NB4 (cell line): ENCODE results near the gene STAG1.

ENCODE experiments used
- MYC ChIP-seq: IDR thresholded peaks from 2 replicates; pipeline ENCODE4 v1.6.1; 2011; ENCODE audit warnings: low read depth, low read length
- POLR2A ChIP-seq: IDR thresholded peaks from 2 replicates; pipeline ENCODE4 v1.6.1; 2011; ENCODE audit warnings: mild to moderate bottlenecking; ENCODE audit not compliant: insufficient read length; ENCODE audit errors: extremely low read depth
- TF ChIP-seq, protein P1 (sequence below): IDR thresholded peaks from one replicate; pipeline ENCODE4 v1.5.1; 2012; ENCODE audit warnings: low read depth, low read length
- TF ChIP-seq, protein P2 (sequence below): IDR thresholded peaks from 2 replicates; pipeline ENCODE4 v1.6.1; 2011; ENCODE audit warnings: low read depth, low read length

DNA sequence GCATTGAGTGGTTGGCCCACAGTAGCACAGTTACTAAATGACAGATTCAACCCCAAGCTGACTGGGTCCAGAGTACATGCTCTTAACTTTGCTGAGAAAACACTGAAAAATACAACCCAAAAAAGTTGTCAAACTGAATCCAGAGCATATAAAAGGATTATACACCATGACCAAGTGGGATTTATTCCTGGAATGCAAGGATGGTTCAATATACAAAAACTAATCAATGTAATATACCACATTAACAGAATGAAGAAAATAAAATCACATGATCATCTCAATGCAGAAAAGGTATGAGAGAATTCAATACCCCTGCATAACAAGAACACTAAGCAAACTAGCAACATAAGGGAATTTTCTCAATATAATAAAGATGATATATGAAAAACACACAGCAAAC is 98.5 kb downstream of the STAG1 start:
- TF ChIP-seq, protein P1, sequence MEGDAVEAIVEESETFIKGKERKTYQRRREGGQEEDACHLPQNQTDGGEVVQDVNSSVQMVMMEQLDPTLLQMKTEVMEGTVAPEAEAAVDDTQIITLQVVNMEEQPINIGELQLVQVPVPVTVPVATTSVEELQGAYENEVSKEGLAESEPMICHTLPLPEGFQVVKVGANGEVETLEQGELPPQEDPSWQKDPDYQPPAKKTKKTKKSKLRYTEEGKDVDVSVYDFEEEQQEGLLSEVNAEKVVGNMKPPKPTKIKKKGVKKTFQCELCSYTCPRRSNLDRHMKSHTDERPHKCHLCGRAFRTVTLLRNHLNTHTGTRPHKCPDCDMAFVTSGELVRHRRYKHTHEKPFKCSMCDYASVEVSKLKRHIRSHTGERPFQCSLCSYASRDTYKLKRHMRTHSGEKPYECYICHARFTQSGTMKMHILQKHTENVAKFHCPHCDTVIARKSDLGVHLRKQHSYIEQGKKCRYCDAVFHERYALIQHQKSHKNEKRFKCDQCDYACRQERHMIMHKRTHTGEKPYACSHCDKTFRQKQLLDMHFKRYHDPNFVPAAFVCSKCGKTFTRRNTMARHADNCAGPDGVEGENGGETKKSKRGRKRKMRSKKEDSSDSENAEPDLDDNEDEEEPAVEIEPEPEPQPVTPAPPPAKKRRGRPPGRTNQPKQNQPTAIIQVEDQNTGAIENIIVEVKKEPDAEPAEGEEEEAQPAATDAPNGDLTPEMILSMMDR: no peak
- TF ChIP-seq POLR2A (no peak), MYC (no peak)
- TF ChIP-seq, protein P2, sequence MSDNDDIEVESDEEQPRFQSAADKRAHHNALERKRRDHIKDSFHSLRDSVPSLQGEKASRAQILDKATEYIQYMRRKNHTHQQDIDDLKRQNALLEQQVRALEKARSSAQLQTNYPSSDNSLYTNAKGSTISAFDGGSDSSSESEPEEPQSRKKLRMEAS: no peak
